NCI-H1417 (cell line): Measurements from ENCODE around the gene FAM240A.

ENCODE experiments used
- DNase-seq, 3 experiments: peaks; one replicate each; lab custom pipeline; 2025; lab: John Stamatoyannopoulos, UW

The FAM240A gene

DNA sequence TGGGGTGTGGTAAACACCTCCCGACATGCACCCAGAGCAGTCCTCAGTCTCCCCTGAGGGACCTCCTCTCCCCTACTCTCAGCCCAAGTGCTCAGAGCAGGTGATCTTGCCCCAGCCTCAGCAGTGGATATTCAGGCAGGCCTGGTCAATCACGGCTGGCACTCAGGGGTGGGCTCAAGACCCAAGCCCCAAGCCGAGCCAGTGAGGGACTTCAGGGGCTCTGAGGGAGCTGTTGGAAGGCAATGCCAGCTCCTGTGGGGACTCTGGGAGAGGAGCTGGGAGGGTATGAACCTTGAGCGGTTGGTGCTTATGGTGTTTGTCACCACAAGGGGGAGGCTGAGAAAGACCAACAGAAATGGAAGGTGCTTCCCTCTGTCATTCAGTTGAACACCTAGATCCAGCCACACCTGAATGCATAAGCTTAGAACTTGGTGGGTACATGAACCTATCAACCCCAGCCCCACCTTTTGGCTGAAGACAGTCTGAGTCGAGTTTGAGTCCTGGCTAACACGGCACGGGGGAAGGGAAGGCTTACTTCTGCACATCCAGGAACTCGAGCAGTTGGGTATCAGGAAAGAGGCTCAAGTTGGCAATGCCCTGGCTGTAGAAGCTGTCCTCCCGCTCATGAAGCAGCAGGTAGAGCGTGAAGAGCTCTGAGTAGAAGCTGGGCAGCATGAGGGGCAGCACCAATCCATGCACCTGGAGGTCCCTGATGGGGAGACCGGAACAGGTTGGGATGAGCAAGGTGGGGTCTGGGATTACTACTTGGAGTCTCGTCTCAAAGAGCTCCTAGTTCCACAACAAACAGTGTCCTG lies 61.9 kb downstream of the FAM240A start:
- no peak for DNase-seq

DNA sequence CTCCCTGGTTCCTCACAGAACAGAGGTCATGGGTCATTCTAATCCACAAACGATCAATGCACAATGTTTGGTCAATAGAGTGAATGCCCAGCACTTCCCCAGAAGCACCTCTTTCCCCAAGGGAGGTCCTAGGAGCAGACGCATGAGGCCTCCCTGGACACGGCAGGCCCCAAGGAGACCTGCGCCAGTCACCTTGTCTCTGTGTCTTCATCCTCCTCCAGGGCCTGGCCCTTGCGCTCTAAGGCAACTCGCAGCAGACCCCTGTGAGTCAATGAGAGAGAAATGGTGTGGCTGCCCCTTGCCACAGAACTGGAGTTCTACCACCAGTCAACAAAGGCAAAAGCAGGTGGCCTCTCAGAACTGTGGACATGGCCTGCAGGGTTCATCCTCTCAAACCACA lies 63.1 kb downstream of the FAM240A start:
- no peak for DNase-seq
